Measurements from ENCODE around the gene SIRT7. TPM values are rescaled to one million over a fixed set of nuclear protein-coding genes. Genes with fewer than 3 reads are reported as not detected.
"Not testable (repeated sequence)": the region's sequence is repeated elsewhere in the genome, so short reads cannot be mapped to it uniquely, and the experiment has no call there.

Gene SIRT7
- total RNA-seq, 1 donor from 2014 or later, result 57.2 TPM

- intact Hi-C loops (cut with micrococcal nuclease), result no loop called here
These were observed 37.2 kb upstream of the SIRT7 start for GRCh38 chr17:81955058-81955681.

- intact Hi-C loops (cut with micrococcal nuclease), result no loop called here
These were observed 36.4 kb upstream of the SIRT7 start for GRCh38 chr17:81954131-81955057.

- intact Hi-C loops (cut with micrococcal nuclease), result not testable (repeated sequence)
These were observed 35.5 kb upstream of the SIRT7 start for GRCh38 chr17:81953443-81953842.

- intact Hi-C loops (cut with micrococcal nuclease), result no loop called here
These were observed 34.8 kb upstream of the SIRT7 start for GRCh38 chr17:81952792-81953228.

GRCh38 chr17:81951785-81952684 is 34.1 kb upstream of the SIRT7 start:
- intact Hi-C loops (cut with micrococcal nuclease), result no loop called here

GRCh38 chr17:81950501-81950900 is 32.5 kb upstream of the SIRT7 start:
- intact Hi-C loops (cut with micrococcal nuclease), result no loop called here

- intact Hi-C loops (cut with micrococcal nuclease), result no loop called here
These were observed 30.8 kb upstream of the SIRT7 start for GRCh38 chr17:81948635-81949378.

- intact Hi-C loops (cut with micrococcal nuclease), result no loop called here
These were observed 29.2 kb upstream of the SIRT7 start, which contains the start of gene MYADML2 for GRCh38 chr17:81947189-81947588. Gene MYADML2 (minus strand): TSS chr17:81947233. CDS start chr17:81941741, 5,492 bp downstream.

GRCh38 chr17:81944858-81945257 is 26.9 kb upstream of the SIRT7 start:
- intact Hi-C loops (cut with micrococcal nuclease), result no loop called here

GRCh38 chr17:81942167-81942553 is 24.2 kb upstream of the SIRT7 start:
- intact Hi-C loops (cut with micrococcal nuclease), result no loop called here

GRCh38 chr17:81941484-81942166 is 23.6 kb upstream of the SIRT7 start:
- intact Hi-C loops (cut with micrococcal nuclease), result no loop called here

GRCh38 chr17:81940538-81941483 is 22.8 kb upstream of the SIRT7 start:
- intact Hi-C loops (cut with micrococcal nuclease), result no loop called here

GRCh38 chr17:81939881-81940385 is 22.0 kb upstream of the SIRT7 start:
- intact Hi-C loops (cut with micrococcal nuclease), result no loop called here

- intact Hi-C loops (cut with micrococcal nuclease), result no loop called here
These were observed 21.2 kb upstream of the SIRT7 start for GRCh38 chr17:81939218-81939617.

- intact Hi-C loops (cut with micrococcal nuclease), result no loop called here
These were observed 17.7 kb upstream of the SIRT7 start for GRCh38 chr17:81935709-81936084.

GRCh38 chr17:81934850-81935708 is 17.1 kb upstream of the SIRT7 start:
- intact Hi-C loops (cut with micrococcal nuclease), result no loop called here

- intact Hi-C loops (cut with micrococcal nuclease), result no loop called here
These were observed 16.3 kb upstream of the SIRT7 start for GRCh38 chr17:81934098-81934757.
